ENCODE measurements around the gene SDF2. TPM values are rescaled to one million over a fixed set of nuclear protein-coding genes. Genes with fewer than 3 reads are reported as not detected.
"Not testable (repeated sequence)": the region's sequence is repeated elsewhere in the genome, so short reads cannot be mapped to it uniquely, and the experiment has no call there.

The SDF2 gene
- total RNA-seq, 1 donor from 2014 or later = 49.2 TPM

DNA sequence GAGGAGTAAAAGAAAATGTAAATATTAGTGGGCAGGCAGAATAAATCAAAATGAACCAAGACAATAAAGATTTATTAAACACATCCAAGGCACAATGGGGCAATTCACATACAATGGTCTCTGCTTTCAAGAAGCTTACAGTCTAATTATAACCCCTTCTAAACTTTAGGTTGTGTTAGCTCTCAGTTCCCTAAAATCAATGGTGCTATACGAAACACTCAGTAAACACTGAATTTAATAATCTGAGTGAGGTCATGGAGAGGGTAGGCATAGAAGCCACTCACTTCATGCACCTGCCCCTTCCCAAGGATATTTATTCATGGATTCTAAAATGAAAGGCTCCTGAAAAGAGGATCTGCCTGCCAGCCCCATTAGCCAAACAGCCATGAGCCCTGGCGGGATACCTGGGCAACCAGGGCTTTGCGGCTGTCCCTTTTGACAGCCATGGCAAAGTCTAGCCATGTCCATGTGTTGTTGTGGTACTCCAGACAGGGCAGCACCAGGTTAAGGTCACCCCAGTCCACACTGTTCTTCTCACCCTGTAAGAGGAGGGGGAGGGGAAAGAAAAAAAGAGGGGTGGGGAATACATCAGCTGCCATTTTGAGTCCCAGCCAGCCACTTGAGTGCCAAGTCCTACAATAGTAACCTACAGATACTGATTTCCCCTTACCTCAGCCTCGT, 46.3 kb downstream of the SDF2 start:
- no peaks in the 10 kb centered on the region for H3K4me1 Mint-ChIP-seq (ENCODE audit: low read depth)
- H3K27me3 Mint-ChIP-seq (ENCODE audit: low read depth) = no peaks in the 10 kb centered on the region
- H3K9me3 Mint-ChIP-seq = no peaks in the 10 kb centered on the region
- DNase-seq (ENCODE audit: low spot score) = no peak
- intact Hi-C loops (cut with micrococcal nuclease) = loop anchor here (10.0 kb wide), 1 partner anchor 121 kb away; no protein-coding TSS in a partner anchor
- no peak overlapping the region for H3K4me3 Mint-ChIP-seq (ENCODE audit: low read depth)
- no peak overlapping the region for H3K27ac Mint-ChIP-seq
- peaks cover 89% of the 10 kb centered on the region for H3K36me3 Mint-ChIP-seq (ENCODE audit: low read depth)

DNA sequence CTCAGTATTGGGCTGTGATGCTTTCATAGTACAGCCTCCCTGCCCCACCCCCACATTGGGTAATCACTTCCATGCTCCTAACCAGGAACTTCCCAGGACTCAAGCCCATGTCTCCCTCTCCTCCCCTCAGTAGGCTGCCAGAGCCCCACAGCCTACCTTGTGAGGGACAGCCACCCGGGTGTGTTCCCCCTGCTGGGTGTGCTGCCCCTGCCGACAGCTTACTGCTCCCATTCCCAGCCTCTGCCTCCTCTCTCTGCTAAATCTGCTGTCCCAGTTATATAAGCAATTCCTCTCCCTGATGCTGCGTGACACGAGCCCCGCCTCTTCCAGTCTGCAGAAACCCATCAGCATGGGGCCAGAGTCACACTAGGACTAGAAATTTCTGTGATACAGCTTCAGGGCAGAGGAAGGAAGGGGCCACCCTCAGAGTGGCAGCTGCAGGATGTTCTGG, 47.8 kb downstream of the SDF2 start, which contains the start of gene RSKR:
Gene RSKR, minus strand, starts transcription at position 255 of the 451 bp plus-strand sequence. Its CDS starts 24 bp downstream, at position 231.
- Mint-ChIP-seq H3K27me3 (ENCODE audit: low read depth) (no peaks in the 10 kb centered on the region), H3K27ac (peak within 1 kb of the TSS; percentile 3), H3K4me1 (ENCODE audit: low read depth) (no peaks in the 10 kb centered on the region), H3K9me3 (no peaks in the 10 kb centered on the region), H3K4me3 (ENCODE audit: low read depth) (no peak within 1 kb of the TSS), H3K36me3 (ENCODE audit: low read depth) (peaks cover 84% of the 10 kb centered on the region)
- DNase-seq (ENCODE audit: low spot score) = no peak
- intact Hi-C loops (cut with micrococcal nuclease) = loop anchor here (10.0 kb wide), 1 partner anchor 119 kb away; no protein-coding TSS in a partner anchor

DNA sequence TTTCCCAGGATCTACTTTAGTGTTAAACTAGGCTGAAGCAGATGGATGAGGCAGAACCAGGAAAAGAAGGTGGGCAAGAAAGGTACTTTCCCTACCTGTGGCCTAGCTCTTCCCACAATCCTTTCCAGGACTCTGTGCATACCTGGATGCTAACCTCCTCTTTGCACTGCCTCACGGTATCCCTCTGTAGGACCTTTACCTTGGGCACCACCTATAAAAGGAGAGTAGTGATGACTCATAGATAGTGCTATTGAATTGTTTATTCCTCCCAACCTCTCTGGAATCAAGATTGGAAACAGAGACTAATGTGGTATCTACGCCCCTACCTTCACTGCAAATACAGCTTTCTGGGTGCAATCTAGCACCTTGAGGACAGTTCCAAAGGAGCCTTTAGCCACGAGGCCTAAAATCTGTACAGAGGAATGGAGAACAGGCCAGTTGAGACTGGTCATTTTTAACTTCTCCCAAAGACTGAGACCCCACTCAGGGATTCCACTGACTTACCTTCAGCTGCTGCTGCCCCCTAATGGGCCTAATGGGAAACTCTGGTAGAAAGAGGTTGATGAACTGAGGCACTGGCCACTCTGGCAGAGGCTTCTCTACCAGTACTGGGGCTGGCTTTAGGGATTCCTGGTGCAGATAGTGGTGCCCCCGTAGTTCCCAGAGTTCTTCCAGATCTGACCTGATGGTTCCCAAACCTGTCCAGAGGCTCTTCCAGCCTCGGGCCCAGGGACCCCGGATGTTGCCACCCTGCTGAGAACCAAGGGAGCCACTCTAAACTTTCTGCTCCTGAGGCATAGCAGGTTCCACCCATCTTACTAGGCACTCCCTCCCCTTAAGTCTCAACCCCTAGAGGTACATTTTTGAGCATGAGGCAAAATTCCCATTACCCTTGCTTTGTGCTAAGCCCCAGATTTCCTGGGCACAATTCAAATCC, 48.5 kb downstream of the SDF2 start:
- Mint-ChIP-seq H3K9me3 (no peaks in the 10 kb centered on the region), H3K27me3 (ENCODE audit: low read depth) (no peaks in the 10 kb centered on the region), H3K27ac (no peak overlapping the region), H3K4me3 (ENCODE audit: low read depth) (no peak overlapping the region), H3K4me1 (ENCODE audit: low read depth) (no peaks in the 10 kb centered on the region), H3K36me3 (ENCODE audit: low read depth) (peaks cover 77% of the 10 kb centered on the region)
- intact Hi-C loops (cut with micrococcal nuclease) = loop anchor here (10.0 kb wide), 1 partner anchor 118 kb away; no protein-coding TSS in a partner anchor
- DNase-seq (ENCODE audit: low spot score) = no peak

DNA sequence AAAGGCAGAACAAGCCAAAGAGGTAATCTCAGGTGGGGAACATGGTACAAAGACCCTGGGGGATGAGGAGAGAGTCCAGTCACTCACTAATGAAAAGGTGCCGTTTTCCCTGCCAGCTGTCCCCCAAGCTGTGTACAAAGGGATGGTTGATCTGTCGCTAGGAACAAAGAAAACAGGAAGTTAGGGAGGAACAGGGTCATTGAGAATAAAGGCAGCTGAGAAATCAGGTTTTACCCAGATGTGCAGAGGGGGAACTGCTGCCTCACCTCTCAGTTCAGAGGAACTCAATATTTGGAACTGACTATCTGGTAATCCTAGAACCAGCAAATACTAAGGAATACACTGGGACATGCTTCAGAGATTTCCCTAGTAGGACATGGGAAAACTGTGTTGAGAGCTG, 49.2 kb downstream of the SDF2 start:
- Mint-ChIP-seq H3K9me3 (no peaks in the 10 kb centered on the region), H3K27ac (no peak overlapping the region), H3K4me3 (ENCODE audit: low read depth) (no peak overlapping the region), H3K27me3 (ENCODE audit: low read depth) (no peaks in the 10 kb centered on the region), H3K4me1 (ENCODE audit: low read depth) (no peaks in the 10 kb centered on the region), H3K36me3 (ENCODE audit: low read depth) (peaks cover 77% of the 10 kb centered on the region)
- intact Hi-C loops (cut with micrococcal nuclease) = loop anchor here (10.0 kb wide), 1 partner anchor 118 kb away; no protein-coding TSS in a partner anchor
- DNase-seq (ENCODE audit: low spot score) = no peak

DNA sequence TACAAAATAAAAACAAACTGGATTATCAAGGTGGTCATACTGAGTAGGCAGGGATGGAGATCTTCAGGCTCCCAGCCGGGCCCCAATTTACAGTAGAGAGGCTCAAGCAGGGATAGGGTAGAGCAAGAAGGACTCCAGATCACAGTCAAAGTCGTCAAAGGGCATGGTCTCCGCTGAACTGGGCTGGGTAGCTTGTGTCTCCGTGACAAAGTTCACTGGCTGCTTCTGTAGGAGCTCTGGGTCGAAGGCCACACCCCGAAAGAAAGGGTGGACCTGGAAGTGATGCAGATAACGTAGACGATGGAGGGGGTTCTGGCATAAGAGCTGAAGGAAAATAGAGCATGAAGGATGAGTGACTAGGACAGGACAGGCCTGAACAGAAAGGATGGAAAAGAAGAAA, 51.3 kb downstream of the SDF2 start:
- no peak for DNase-seq (ENCODE audit: low spot score)
- Mint-ChIP-seq H3K9me3 (no peaks in the 10 kb centered on the region), H3K27me3 (ENCODE audit: low read depth) (no peaks in the 10 kb centered on the region), H3K27ac (no peak overlapping the region), H3K4me3 (ENCODE audit: low read depth) (no peak overlapping the region), H3K36me3 (ENCODE audit: low read depth) (peaks cover 64% of the 10 kb centered on the region), H3K4me1 (ENCODE audit: low read depth) (no peaks in the 10 kb centered on the region)
- intact Hi-C loops (cut with micrococcal nuclease) = loop anchor here (10.0 kb wide), 1 partner anchor 116 kb away; no protein-coding TSS in a partner anchor

DNA sequence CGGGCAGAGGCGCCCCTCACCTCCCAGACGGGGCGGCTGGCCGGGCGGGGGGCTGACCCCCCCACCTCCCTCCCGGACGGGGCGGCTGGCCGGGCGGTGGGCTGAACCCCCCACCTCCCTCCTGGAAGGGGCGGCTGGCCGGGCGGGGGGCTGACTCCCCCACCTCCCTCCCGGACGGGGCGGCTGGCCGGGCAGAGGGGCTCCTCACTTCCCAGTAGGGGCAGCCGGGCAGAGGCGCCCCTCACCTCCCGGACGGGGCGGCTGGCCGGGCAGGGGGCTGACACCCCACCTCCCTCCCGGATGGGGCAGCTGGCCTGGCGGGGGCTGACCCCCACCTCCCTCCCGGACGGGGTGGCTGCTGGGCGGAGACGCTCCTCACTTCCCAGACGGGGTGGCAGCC, 57.7 kb downstream of the SDF2 start:
- H3K9me3 Mint-ChIP-seq; H3K4me3 Mint-ChIP-seq (ENCODE audit: low read depth); H3K27ac Mint-ChIP-seq; H3K27me3 Mint-ChIP-seq (ENCODE audit: low read depth); intact Hi-C loops (cut with micrococcal nuclease); DNase-seq (ENCODE audit: low spot score); H3K4me1 Mint-ChIP-seq (ENCODE audit: low read depth): not testable (repeated sequence)
- H3K36me3 Mint-ChIP-seq (ENCODE audit: low read depth) = peaks cover 17% of the 10 kb centered on the region

DNA sequence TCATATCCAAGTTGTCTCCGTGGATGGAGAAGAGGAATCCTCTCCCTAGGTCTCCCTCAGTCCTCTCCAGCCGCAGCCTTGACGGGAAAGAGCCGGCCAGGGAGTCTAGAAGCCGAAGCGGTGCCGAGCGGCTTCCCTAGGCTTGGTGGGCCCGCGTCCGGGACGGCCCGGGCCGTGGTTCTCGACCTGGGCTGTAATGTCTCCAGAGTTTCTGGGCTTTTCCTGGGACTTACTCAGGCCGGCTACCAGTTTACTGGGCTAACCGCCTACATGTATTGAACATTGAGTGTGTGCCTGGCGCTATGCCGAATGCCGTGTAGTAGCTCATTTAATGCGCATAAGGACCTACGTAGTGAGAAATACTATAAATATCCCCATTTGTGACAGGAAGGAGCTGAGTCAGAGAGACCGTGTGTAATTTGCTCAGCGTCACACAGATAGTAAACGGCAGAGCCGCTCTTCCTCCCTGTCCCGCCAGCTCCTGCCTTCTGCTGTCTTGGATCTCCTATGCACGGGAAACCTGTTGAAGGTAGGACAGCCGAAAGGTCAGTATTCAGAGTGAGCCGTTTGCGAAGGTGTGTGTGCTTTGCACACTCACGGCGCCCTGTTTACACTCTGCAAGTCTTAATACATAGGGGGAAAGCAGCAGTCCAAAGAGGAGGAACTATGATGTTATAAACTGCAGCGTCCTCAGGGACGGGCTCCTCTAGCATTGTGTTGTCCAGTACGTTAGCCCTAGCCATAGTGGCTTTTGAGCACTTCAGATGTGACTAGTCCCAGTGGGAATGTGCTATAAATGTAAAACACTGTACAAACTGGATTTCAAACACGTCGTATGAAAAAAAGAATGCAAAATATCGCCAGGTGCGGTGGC, 62.2 kb downstream of the SDF2 start:
- Mint-ChIP-seq H3K27me3 (ENCODE audit: low read depth) (no peaks in the 10 kb centered on the region), H3K9me3 (no peaks in the 10 kb centered on the region), H3K4me1 (ENCODE audit: low read depth) (peaks cover 17% of the 10 kb centered on the region), H3K36me3 (ENCODE audit: low read depth) (peaks cover 25% of the 10 kb centered on the region), H3K27ac (peak overlapping the region; percentile 98), H3K4me3 (ENCODE audit: low read depth) (peak overlapping the region; percentile 87)
- intact Hi-C loops (cut with micrococcal nuclease) = loop anchor here (2.0 kb wide), 2 partner anchors 45 to 47 kb away; partner anchors contain the start of genes BLTP2 and UNC119
- peak; percentile 52 for DNase-seq (ENCODE audit: low spot score)

DNA sequence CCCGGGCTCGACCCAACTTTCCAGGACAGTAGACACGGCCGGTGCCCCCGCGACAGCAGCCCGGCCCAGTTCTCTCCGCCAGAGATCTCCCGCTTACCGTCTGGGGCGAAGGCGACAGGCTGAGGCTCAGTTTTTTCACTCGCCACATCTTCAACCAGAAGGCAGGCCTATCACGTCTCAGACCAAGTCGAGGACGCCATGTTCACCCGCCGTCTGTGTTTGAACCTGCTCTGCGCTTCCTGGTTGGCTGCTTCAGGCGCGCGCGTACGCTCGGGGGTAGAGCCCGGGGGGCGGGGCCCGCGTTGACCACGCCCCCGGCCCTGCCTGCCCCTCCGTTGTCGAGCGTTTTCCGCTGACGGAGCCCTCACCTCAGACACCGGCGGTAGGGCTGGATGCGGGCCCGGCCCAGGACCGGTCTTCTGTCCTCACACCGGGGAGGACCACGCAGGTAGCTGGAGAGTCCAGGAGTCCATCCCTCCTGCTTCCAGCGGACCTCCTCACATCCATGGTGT, 62.9 kb downstream of the SDF2 start, which contains the start of gene SPAG5:
Gene SPAG5, minus strand, starts transcription at position 227 of the 512 bp plus-strand sequence. Its CDS starts 79 bp downstream, at position 148.
- H3K4me3 Mint-ChIP-seq (ENCODE audit: low read depth) = peak within 1 kb of the TSS; percentile 87
- intact Hi-C loops (cut with micrococcal nuclease) = loop anchor here (1.0 to 2.0 kb wide), 4 partner anchors 23 to 46 kb away; partner anchors contain the start of genes ALDOC, BLTP2, PIGS and UNC119
- peaks cover 27% of the 10 kb centered on the region for H3K36me3 Mint-ChIP-seq (ENCODE audit: low read depth)
- peaks cover 17% of the 10 kb centered on the region for H3K4me1 Mint-ChIP-seq (ENCODE audit: low read depth)
- peak; percentile 95 for DNase-seq (ENCODE audit: low spot score)
- H3K27me3 Mint-ChIP-seq (ENCODE audit: low read depth) = no peaks in the 10 kb centered on the region
- H3K9me3 Mint-ChIP-seq = no peaks in the 10 kb centered on the region
- H3K27ac Mint-ChIP-seq = peak within 1 kb of the TSS; percentile 98

DNA sequence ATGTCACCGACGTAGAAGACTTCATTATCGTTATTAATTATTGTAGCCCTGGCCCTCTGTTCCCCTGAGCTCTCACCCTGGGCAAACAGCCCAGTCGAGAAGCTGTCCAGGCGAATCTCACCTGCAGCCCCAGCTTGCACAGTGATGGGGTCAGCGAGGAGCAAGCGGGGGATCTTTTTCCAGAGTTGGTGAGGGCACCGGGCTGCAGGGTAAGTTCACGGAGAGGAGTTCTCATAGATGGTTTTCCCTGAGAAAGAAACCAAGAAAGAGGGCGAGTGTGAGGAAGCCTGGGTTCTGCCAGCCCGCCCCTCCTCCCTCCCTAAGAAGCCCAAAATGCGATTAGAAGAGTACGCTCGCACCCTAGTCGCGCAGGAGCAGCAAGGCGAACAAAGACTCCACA, 63.3 kb downstream of the SDF2 start:
- Mint-ChIP-seq H3K4me1 (ENCODE audit: low read depth) (peaks cover 17% of the 10 kb centered on the region), H3K27ac (peak overlapping the region; percentile 98), H3K4me3 (ENCODE audit: low read depth) (peak overlapping the region; percentile 87), H3K27me3 (ENCODE audit: low read depth) (no peaks in the 10 kb centered on the region), H3K9me3 (no peaks in the 10 kb centered on the region), H3K36me3 (ENCODE audit: low read depth) (peaks cover 31% of the 10 kb centered on the region)
- no peak for DNase-seq (ENCODE audit: low spot score)
- intact Hi-C loops (cut with micrococcal nuclease) = loop anchor here (1.0 to 2.0 kb wide), 4 partner anchors 22 to 46 kb away; partner anchors contain the start of genes ALDOC, BLTP2, PIGS and UNC119

All from activated T-helper 2 cell treated with anti-CD3 and anti-CD28 coated beads, Interferon-gamma antibody, Interleukin-2, Interleukin-4, amounts not matched to agents 10 μg/mL and 5 μg/mL and 100 μg/mL, durations not matched to agents 14 hours and 24 hours and 36 hours (primary cell).